HG02840 (cell line): ENCODE data around the gene RNF114.
A peak's percentile ranks its signal among the peaks of the same experiment; 100 is the strongest.

Experiments
- ATAC-seq: cut with Tn5 transposase; IDR thresholded peaks from one replicate; pipeline ENCODE4 v1.9.1; 2021; ENCODE audit warnings: mild to moderate bottlenecking, moderate library complexity, moderate number of reproducible peaks; ENCODE audit not compliant: unreplicated experiment, low FRiP score

Gene RNF114

GRCh38 chr20:49901588-49901987, 34.6 kb upstream of the RNF114 start:
- ATAC-seq = no peak

GRCh38 chr20:49904440-49905214, 31.6 kb upstream of the RNF114 start:
- ATAC-seq = no peak

- no peak for ATAC-seq
Measured at GRCh38 chr20:49905415-49906091, 30.6 kb upstream of the RNF114 start.

GRCh38 chr20:49906101-49906604, 30.0 kb upstream of the RNF114 start:
- ATAC-seq = no peak

- no peak for ATAC-seq
Measured at GRCh38 chr20:49906615-49907154, 29.5 kb upstream of the RNF114 start.

- no peak for ATAC-seq
Measured at GRCh38 chr20:49907405-49908257, 28.6 kb upstream of the RNF114 start.

- ATAC-seq = no peak
Measured at GRCh38 chr20:49908258-49908565, 28.0 kb upstream of the RNF114 start.

GRCh38 chr20:49909499-49910339, 26.5 kb upstream of the RNF114 start:
- ATAC-seq = no peak

- no peak for ATAC-seq
Measured at GRCh38 chr20:49910340-49910706, 25.9 kb upstream of the RNF114 start.

- no peak for ATAC-seq
Measured at GRCh38 chr20:49913399-49914047, 22.7 kb upstream of the RNF114 start.

GRCh38 chr20:49914310-49915117, 21.7 kb upstream of the RNF114 start:
- peak; percentile 10 for ATAC-seq

GRCh38 chr20:49915118-49915379, 21.1 kb upstream of the RNF114 start:
- peak; percentile 43 for ATAC-seq

- ATAC-seq = peak; percentile 85
Measured at GRCh38 chr20:49915380-49916145, 20.6 kb upstream of the RNF114 start, which contains the start of gene SPATA2. SPATA2 (minus strand) TSS chr20:49915529; CDS start chr20:49908490, 7,039 bp downstream.

GRCh38 chr20:49916146-49917002, 19.8 kb upstream of the RNF114 start:
- ATAC-seq = no peak

GRCh38 chr20:49918446-49918845, 17.8 kb upstream of the RNF114 start:
- ATAC-seq = no peak

- ATAC-seq = no peak
Measured at GRCh38 chr20:49919009-49919408, 17.2 kb upstream of the RNF114 start.

GRCh38 chr20:49919461-49919860, 16.7 kb upstream of the RNF114 start:
- ATAC-seq = no peak
